Epithelial cell of esophagus (primary cell): ENCODE results near the gene PYGB.

Source experiments
- DNase-seq: peaks from one replicate; pipeline ENCODE4 v3.0.0; 2010; ENCODE audit warnings: low read depth
- H3K4me3 ChIP-seq: 2 replicates; pipeline ENCODE4 v1.5.1; 2011; ENCODE audit warnings: mild to moderate bottlenecking, low read length, control low read depth
- TF ChIP-seq, protein P1 (sequence below): IDR thresholded peaks from 2 replicates; pipeline ENCODE4 v1.5.1; 2011; ENCODE audit warnings: low read depth, mild to moderate bottlenecking, low read length, control low read depth, inconsistent platforms; ENCODE audit not compliant: insufficient read depth; ENCODE audit errors: missing control alignments

Gene PYGB

DNA sequence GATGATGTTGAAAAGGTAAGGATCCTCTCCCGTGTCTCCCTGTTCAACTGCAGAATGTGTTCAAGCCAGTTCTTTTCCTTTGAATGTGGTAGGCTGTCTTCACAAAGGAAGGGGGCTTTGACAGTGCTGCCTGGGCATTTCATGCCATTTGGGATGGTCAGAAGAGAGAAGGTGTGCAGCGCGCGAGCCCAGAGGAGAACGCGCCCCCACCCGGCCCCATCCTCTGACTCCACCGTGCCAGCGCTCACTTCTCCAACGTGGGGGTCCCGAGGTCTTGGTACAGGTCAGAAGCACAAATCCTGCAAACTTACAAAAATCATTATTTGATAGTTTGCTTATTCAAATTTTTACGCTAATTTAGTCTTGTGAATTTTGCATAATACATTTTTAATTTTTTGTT lies 38.0 kb upstream of the PYGB start:
- TF ChIP-seq, protein P1, sequence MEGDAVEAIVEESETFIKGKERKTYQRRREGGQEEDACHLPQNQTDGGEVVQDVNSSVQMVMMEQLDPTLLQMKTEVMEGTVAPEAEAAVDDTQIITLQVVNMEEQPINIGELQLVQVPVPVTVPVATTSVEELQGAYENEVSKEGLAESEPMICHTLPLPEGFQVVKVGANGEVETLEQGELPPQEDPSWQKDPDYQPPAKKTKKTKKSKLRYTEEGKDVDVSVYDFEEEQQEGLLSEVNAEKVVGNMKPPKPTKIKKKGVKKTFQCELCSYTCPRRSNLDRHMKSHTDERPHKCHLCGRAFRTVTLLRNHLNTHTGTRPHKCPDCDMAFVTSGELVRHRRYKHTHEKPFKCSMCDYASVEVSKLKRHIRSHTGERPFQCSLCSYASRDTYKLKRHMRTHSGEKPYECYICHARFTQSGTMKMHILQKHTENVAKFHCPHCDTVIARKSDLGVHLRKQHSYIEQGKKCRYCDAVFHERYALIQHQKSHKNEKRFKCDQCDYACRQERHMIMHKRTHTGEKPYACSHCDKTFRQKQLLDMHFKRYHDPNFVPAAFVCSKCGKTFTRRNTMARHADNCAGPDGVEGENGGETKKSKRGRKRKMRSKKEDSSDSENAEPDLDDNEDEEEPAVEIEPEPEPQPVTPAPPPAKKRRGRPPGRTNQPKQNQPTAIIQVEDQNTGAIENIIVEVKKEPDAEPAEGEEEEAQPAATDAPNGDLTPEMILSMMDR = no peak
- DNase-seq = no peak
- no peak overlapping the region for H3K4me3 ChIP-seq

GRCh38 chr20:25211273-25211672 lies 36.6 kb upstream of the PYGB start:
- TF ChIP-seq, protein P1 = no peak
- no peak overlapping the region for H3K4me3 ChIP-seq
- no peak for DNase-seq

DNA sequence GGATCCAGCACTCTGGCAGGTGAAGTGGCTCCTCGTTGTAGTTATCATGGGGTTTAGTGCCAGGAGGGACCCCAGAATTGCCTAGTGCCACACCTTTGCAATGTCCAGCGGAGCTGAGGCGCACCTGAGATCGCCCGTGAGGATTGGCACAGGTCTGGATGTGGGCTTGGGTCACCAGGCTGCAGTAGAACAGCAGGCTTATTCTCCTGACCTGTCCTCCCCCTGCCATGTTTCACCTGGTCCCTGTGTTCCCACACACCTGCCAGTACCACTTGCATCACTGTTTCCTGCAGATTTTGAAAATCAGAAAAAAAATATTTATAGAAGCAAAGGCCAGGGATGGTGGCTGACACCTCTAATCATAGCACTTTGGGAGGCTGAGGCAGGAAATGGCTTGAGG lies 35.6 kb upstream of the PYGB start:
- no peak overlapping the region for H3K4me3 ChIP-seq
- TF ChIP-seq, protein P1 = no peak
- no peak for DNase-seq

GRCh38 chr20:25213566-25214425 lies 34.1 kb upstream of the PYGB start:
- no peak for DNase-seq
- TF ChIP-seq, protein P1 = no peak
- no peak overlapping the region for H3K4me3 ChIP-seq

DNA sequence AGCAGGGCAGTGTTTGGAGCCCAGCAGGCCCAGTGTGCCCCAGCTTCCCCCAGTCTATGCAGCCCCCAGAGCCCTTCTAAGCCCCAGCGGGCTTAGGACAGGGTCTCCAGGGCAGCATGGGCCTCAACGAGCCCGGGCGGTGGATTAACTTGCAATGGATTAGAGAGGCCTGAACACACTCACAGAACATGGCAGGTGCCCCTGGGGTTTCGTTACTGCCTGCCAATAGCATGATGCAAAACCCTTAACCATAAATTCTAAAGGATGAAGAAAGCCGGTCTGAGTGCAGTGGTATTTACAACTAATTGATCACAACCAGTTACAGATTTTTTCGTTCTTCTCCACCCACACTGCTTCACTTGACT lies 33.5 kb upstream of the PYGB start:
- no peak for DNase-seq
- TF ChIP-seq, protein P1 = no peak
- no peak overlapping the region for H3K4me3 ChIP-seq

DNA sequence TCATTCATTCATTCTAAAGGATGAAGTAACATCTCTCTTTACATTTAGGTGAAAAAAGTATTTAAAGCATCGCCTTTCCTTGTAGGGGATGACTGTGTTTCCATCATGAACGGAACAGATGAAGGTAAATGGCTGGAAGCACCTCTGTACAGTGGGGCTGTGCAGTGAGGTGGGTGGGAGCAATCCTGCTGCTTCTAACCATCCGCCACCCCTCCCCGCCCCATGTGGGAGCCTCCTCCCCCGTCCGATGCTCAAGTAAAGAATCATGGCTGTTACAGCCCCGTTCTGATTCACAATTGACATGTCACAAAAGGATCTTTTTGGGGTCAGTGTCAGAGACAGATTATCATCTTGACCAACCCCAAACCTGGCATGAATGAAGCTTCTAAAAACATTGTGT lies 33.1 kb upstream of the PYGB start:
- TF ChIP-seq, protein P1 = no peak
- no peak overlapping the region for H3K4me3 ChIP-seq
- DNase-seq = no peak

DNA sequence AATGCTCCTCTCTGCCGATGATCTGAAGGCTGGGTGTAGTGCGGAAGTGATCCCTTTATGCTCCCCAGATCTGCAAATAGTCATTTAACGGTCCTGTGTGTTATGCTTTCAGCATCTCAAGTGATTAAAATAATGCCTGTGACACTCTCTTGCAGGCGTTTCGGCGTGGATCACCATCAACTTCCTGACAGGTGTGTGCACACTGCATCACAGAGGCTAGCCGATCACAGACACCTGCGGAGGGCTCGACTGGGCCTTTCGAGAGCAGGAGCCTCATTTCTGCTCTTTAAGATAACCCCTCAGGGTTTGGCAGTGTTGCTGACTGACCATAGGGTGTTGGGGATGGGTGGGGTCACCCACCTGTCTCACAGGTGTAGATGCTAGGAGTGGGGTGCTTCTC lies 32.4 kb upstream of the PYGB start:
- no peak for DNase-seq
- TF ChIP-seq, protein P1 = no peak
- H3K4me3 ChIP-seq = no peak overlapping the region
